GM19238 (cell line): Measurements from ENCODE around the gene XKR3.
"Not testable (repeated sequence)": the region's sequence is repeated elsewhere in the genome, so short reads cannot be mapped to it uniquely, and the experiment has no call there.

Experiments used
- DNase-seq: peaks from one replicate; pipeline ENCODE4 v3.0.0; 2011; ENCODE audit warnings: low spot score; ENCODE audit not compliant: insufficient read length

XKR3 gene

GRCh38 chr22:16748160-16748929 is 76.9 kb downstream of the XKR3 start:
- not testable (repeated sequence) for DNase-seq

DNA sequence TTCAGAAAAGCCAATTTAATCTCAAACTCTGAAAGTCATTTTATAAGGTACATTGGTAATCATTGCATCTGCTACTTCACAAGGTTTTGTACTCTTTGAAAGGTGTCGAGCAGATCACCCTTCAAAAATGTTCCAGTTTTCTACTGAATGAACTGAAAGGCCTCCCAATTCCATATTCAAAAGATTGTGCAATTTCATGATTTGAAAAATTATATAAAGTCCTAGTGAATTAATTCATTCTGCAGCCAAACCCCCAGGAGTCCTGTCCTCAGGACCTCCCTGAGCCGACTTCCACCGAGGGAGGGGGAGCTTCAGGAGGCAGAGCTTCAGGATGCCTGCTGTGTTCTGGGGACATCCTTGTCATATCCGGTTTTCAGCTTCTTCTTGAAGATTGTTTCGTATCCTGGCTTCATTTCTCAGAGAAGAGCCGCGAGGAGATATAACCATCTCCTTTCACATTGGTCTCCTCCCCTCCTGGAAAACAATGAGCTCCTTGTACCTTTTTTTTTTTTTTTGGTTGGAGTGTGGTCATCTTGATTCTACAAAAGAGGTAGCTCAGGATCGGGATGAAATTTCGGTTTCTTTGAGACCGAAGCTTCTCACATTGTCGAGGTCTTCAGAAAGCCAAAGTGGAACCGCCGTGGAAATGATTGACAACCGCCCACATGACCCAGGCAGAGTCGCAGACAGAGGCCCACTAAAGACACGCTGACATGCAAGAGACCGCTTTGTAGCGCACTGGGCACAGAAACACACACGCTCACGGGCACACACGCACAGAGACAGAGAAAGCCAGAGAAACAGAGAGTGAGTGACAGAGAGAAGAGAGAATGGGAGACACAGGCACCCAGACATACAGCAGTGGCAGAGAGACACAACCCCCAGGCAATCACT is 77.7 kb downstream of the XKR3 start:
- DNase-seq: not testable (repeated sequence)

DNA sequence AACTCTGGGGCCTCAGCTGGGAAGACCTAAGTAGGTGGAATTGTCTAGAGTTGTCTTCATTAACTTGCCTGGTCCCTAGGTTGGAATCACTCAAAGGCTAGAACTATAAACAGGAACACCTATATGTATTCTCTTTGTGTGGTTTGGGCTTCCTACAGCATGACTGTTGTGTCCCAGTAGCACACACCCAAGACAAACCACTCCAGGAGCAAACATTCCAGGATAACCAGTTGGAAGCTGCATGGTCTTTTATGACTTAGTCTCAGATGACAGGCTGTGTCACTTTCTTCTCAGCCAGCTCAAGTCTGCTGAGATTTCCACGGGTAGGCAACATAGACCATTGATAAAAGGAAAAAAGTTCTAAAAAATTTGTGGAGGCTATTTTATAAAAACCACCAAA is 90.9 kb downstream of the XKR3 start:
- not testable (repeated sequence) for DNase-seq
